GM19395 (cell line): Measurements from ENCODE around the gene NKAIN2.

Experiments used
- ATAC-seq: cut with Tn5 transposase; IDR thresholded peaks from one replicate; pipeline ENCODE4 v1.9.1; 2021; ENCODE audit warnings: mild to moderate bottlenecking, moderate library complexity; ENCODE audit not compliant: unreplicated experiment

Gene NKAIN2

GRCh38 chr6:124868481-124868880 lies 1064.8 kb downstream of the NKAIN2 start:
- ATAC-seq, result no peak

- ATAC-seq, result no peak
These were observed 1065.8 kb downstream of the NKAIN2 start for GRCh38 chr6:124869416-124869815.

GRCh38 chr6:124870611-124871459 lies 1067.2 kb downstream of the NKAIN2 start:
- no peak for ATAC-seq

- peak; percentile 93 for ATAC-seq
These were observed 1068.8 kb downstream of the NKAIN2 start for GRCh38 chr6:124872361-124873065.

GRCh38 chr6:124873066-124873410 lies 1069.4 kb downstream of the NKAIN2 start:
- ATAC-seq, result peak; percentile 27
